IMR-90 (cell line): ENCODE measurements around the gene MYDGF. TPM values are rescaled to one million over a fixed set of nuclear protein-coding genes. Genes with fewer than 3 reads are reported as not detected.

Experiments
- ATAC-seq: fragments of 200-7000 bp; cut with Tn5 transposase; 2 replicates; pipeline ENCODE4 v1.9.1; 2020; ENCODE audit warnings: low read depth, mild to moderate bottlenecking, moderate library complexity
- BruUV-seq: library from RNA; stranded (reverse); fragments of 400-500 nt; replicated peaks from 2 replicates; lab custom pipeline; 2021; lab: Mats Ljungman, UMichigan
- CTCF ChIA-PET: fragments of 300-600 bp; formaldehyde crosslinking; extraction: SDS; loops from one replicate; lab custom pipeline; 2021; ENCODE audit warnings: antibody characterized with exemption; lab: Yijun Ruan, JAX
- POLR2A ChIA-PET: fragments of 300-600 bp; sonication (Branson Sonifier 250); formaldehyde crosslinking; loops from one replicate; lab custom pipeline; 2022; ENCODE audit warnings: antibody characterized with exemption; ENCODE audit not compliant: unreplicated experiment; lab: Charles Lee
- DNase-seq: peaks from one replicate; pipeline ENCODE4 v3.0.0; 2013
- H2AFZ ChIP-seq: replicated peaks from 2 replicates; pipeline ENCODE3; 2013; ENCODE audit warnings: low read length, mild to moderate bottlenecking; ENCODE audit not compliant: poor library complexity
- H2AK5ac ChIP-seq: 2 replicates; pipeline ENCODE4 v1.6.1; 2013; ENCODE audit warnings: low read depth, low read length, inconsistent platforms
- H2AK9ac ChIP-seq: replicated peaks from 2 replicates; pipeline ENCODE3; 2013; ENCODE audit warnings: mild to moderate bottlenecking, low read depth, low read length, moderate library complexity; ENCODE audit not compliant: poor library complexity
- H2BK120ac ChIP-seq: 2 replicates; pipeline ENCODE4 v1.6.1; 2013; ENCODE audit warnings: low read depth, low read length, inconsistent platforms
- H2BK15ac ChIP-seq: 3 replicates; pipeline ENCODE4 v1.6.1; 2013; ENCODE audit warnings: low read depth, low read length, inconsistent platforms
- H2BK20ac ChIP-seq: 2 replicates; pipeline ENCODE4 v1.6.1; 2013; ENCODE audit warnings: low read depth, mild to moderate bottlenecking, inconsistent platforms, low read length, moderate library complexity
- H2BK5ac ChIP-seq: 2 replicates; pipeline ENCODE4 v1.6.1; 2013; ENCODE audit warnings: mild to moderate bottlenecking, low read depth, low read length, inconsistent platforms; ENCODE audit not compliant: poor library complexity, severe bottlenecking
- H3K14ac ChIP-seq: replicated peaks from 2 replicates; pipeline ENCODE4 v1.6.1; 2013; ENCODE audit warnings: low read depth, low read length, inconsistent platforms
- H3K18ac ChIP-seq: 2 replicates; pipeline ENCODE4 v1.6.1; 2013; ENCODE audit warnings: low read depth, low read length, control low read depth
- H3K23ac ChIP-seq: 2 replicates; pipeline ENCODE4 v1.6.1; 2013; ENCODE audit warnings: low read depth, low read length, inconsistent platforms
- H3K27ac ChIP-seq: 2 replicates; pipeline ENCODE4 v1.5.1; 2013; ENCODE audit warnings: mild to moderate bottlenecking, control low read depth, low read length; ENCODE audit not compliant: insufficient read depth
- H3K27me3 ChIP-seq: 2 replicates; pipeline ENCODE4 v1.6.1; 2013; ENCODE audit warnings: low read length; ENCODE audit not compliant: control insufficient read depth, insufficient read depth
- H3K36me3 ChIP-seq: 2 replicates; pipeline ENCODE4 v1.6.1; 2013; ENCODE audit warnings: low read length, mixed read lengths; ENCODE audit not compliant: control insufficient read depth, insufficient read depth
- H3K4ac ChIP-seq: 2 replicates; pipeline ENCODE4 v1.6.1; 2013; ENCODE audit warnings: low read depth, low read length, inconsistent platforms
- H3K4me1 ChIP-seq: 2 replicates; pipeline ENCODE4 v1.6.1; 2013; ENCODE audit warnings: low read length, mixed read lengths; ENCODE audit not compliant: control insufficient read depth, insufficient read depth
- H3K4me2 ChIP-seq: 2 replicates; pipeline ENCODE4 v1.6.1; 2013; ENCODE audit warnings: low read depth, mild to moderate bottlenecking, control low read depth, low read length, moderate library complexity
- H3K4me3 ChIP-seq: 2 replicates; pipeline ENCODE4 v1.5.1; 2013; ENCODE audit warnings: low read depth, mild to moderate bottlenecking, control low read depth, low read length, moderate library complexity; ENCODE audit not compliant: insufficient read depth
- H3K56ac ChIP-seq: 2 replicates; pipeline ENCODE4 v1.6.1; 2013; ENCODE audit warnings: low read length, inconsistent platforms; ENCODE audit not compliant: insufficient read depth; ENCODE audit errors: extremely low read depth
- H3K79me1 ChIP-seq, 2 experiments: 2 replicates each; pipeline ENCODE4 v1.6.1; 2013; ENCODE audit warnings: low read length in 2 of 2, inconsistent platforms in 1 of 2, low read depth in 1 of 2
- H3K9ac ChIP-seq: 2 replicates; pipeline ENCODE4 v1.6.1; 2013; ENCODE audit warnings: low read depth, low read length, control low read depth
- H3K9me1 ChIP-seq: 2 replicates; pipeline ENCODE4 v1.6.1; 2013; ENCODE audit warnings: low read length, inconsistent platforms; ENCODE audit not compliant: insufficient read depth
- H3K9me3 ChIP-seq: 2 replicates; pipeline ENCODE4 v1.6.1; 2013; ENCODE audit warnings: low read length; ENCODE audit not compliant: control insufficient read depth, insufficient read depth
- H4K20me1 ChIP-seq: 2 replicates; pipeline ENCODE4 v1.6.1; 2013; ENCODE audit warnings: low read length, inconsistent platforms; ENCODE audit not compliant: insufficient read depth
- H4K5ac ChIP-seq: 2 replicates; pipeline ENCODE4 v1.6.1; 2013; ENCODE audit warnings: mild to moderate bottlenecking, low read depth, low read length, control low read depth
- H4K8ac ChIP-seq, 2 experiments: 2 replicates each; pipeline ENCODE4 v1.6.1; 2013; ENCODE audit warnings: low read depth in 2 of 2, low read length in 2 of 2, control low read depth in 1 of 2, inconsistent platforms in 1 of 2
- H4K91ac ChIP-seq: 2 replicates; pipeline ENCODE4 v1.6.1; 2013; ENCODE audit warnings: low read depth, low read length, inconsistent platforms; ENCODE audit not compliant: insufficient read depth
- CHD1 ChIP-seq: IDR thresholded peaks from 2 replicates; pipeline ENCODE4 v1.6.1; 2012; ENCODE audit warnings: low read depth, low read length, improper control_type of control experiment
- MAZ ChIP-seq: IDR thresholded peaks from 2 replicates; pipeline ENCODE4 v1.6.1; 2012; ENCODE audit warnings: low read depth, mild to moderate bottlenecking, low read length, improper control_type of control experiment, moderate library complexity, borderline replicate concordance
- NFE2L2 ChIP-seq: fragments of 150-350 bp; IDR thresholded peaks from 2 replicates; pipeline ENCODE4 v1.6.1; 2016; ENCODE audit warnings: low read depth, mild to moderate bottlenecking, low read length
- WGBS, 2 experiments: methylation state at CpG; one replicate each; pipeline versions ENCODE4 v1.1.5 to v1.1.7; 2013; ENCODE audit warnings: missing lambda C conversion rate in 2 of 2; ENCODE audit not compliant: insufficient read length in 1 of 2; ENCODE audit errors: extremely low coverage in 2 of 2; 5-methylcytosine and 5-hydroxymethylcytosine counted together
- dilution Hi-C: fragments of 300-500 bp; cut with HindIII; formaldehyde crosslinking; loops from one replicate; pipeline ENCODE4 v1.14.3; 2018; ENCODE audit warnings: low sequenced_read_pairs; ENCODE audit not compliant: unreplicated experiment
- in situ Hi-C: fragments of 300-500 bp; cut with MboI; formaldehyde crosslinking; loops from 3 replicates; pipeline ENCODE4 v1.14.3; 2019; ENCODE audit warnings: low sequenced_read_pairs, inconsistent platforms, mixed read lengths
- intact Hi-C: fragments of 100-400 bp; cut with micrococcal nuclease; formaldehyde crosslinking; loops from 2 replicates; pipeline ENCODE4 v1.10.0; 2022
- polyA plus RNA-seq, 3 experiments: library from polyadenylated mRNA; depleted of rRNA; stranded (reverse); fragments of >200 nt; gene quantifications; 2 replicates each; pipeline ENCODE4 v1.2.3, GENCODE V29; 2012; ENCODE audit warnings: low replicate concordance in 1 of 3
- total RNA-seq: library from RNA; depleted of rRNA; stranded (reverse); fragments of >200 nt; gene quantifications from 2 replicates; pipeline ENCODE4 v1.2.3, GENCODE V29; 2012

The MYDGF gene
- total and polyA plus RNA-seq, 2 of the 4 experiments (the other 2 are of a cell fraction), result 203 to 310 TPM

DNA sequence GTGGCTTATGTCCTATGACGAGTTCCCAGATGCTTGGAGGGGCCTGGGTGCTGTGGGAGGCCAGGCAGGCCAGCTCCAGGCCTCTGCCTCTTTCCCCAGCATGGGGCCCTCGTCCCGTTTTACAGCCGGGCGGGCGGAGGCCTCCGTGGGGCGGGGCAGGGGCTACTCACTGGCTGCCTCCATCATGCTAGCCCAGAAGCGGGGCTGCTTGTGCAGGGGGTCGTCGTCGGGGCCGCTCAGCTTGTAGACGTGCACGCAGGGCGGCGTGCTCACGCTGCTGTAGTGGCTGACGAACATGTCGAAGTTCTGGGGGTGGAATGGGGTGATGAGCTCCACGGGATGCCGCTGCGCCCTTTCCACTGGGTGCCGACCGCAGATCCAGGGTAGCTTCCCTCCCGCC, 18.4 kb upstream of the MYDGF start:
- Histone ChIP-seq H2BK20ac (no peak overlapping the region), H3K4me1 (no peaks in the 10 kb centered on the region), H3K9ac (no peak overlapping the region), H3K27ac (no peak overlapping the region), H2BK5ac (no peak overlapping the region), H4K8ac (no peak overlapping the region), H3K9me1 (no peaks in the 10 kb centered on the region), H2BK120ac (no peak overlapping the region), H2AK9ac (no peak overlapping the region), H3K14ac (no peak overlapping the region), H2AFZ (no peak overlapping the region), H3K4me3 (no peak overlapping the region), H3K27me3 (no peaks in the 10 kb centered on the region), H4K20me1 (no peaks in the 10 kb centered on the region; the same call in 1 of the 2 replicates), H2BK15ac (no peak overlapping the region), H4K91ac (no peak overlapping the region), H3K4me2 (no peak overlapping the region), H3K4ac (no peak overlapping the region), H3K36me3 (peaks cover 65% of the 10 kb centered on the region), H2AK5ac (no peak overlapping the region), H3K56ac (no peak overlapping the region), H4K5ac (no peak overlapping the region), H3K9me3 (no peaks in the 10 kb centered on the region), H3K23ac (no peak overlapping the region), H3K18ac (no peak overlapping the region), H3K79me1 (peaks cover 0 to 17% of the 10 kb centered on the region in 2 experiments; a peak in 2 of 4 replicates)
- no peak for ATAC-seq
- dilution Hi-C loops, result no loop called here
- ChIA-PET POLR2A (no interaction called here), CTCF (no interaction called here)
- no peak for DNase-seq
- TF ChIP-seq CHD1 (no peak), NFE2L2 (no peak), MAZ (no peak)
- intact Hi-C loops, result no loop called here
- in situ Hi-C loops, result no loop called here
- no TSS peak for BruUV-seq
- 91% methylated on average over 19 of the region's 26 CpGs; no CpG with 5 or more reads in 1 of the 2 experiments for WGBS, 2 experiments
